GM12872 (cell line): ENCODE results near the gene CFD.

Source experiments
- TF ChIP-seq, protein P1 (sequence below): IDR thresholded peaks from 3 replicates; pipeline ENCODE4 v1.5.1; 2011; ENCODE audit warnings: low read depth, mild to moderate bottlenecking, low read length, moderate library complexity; ENCODE audit not compliant: insufficient read depth

CFD gene

DNA sequence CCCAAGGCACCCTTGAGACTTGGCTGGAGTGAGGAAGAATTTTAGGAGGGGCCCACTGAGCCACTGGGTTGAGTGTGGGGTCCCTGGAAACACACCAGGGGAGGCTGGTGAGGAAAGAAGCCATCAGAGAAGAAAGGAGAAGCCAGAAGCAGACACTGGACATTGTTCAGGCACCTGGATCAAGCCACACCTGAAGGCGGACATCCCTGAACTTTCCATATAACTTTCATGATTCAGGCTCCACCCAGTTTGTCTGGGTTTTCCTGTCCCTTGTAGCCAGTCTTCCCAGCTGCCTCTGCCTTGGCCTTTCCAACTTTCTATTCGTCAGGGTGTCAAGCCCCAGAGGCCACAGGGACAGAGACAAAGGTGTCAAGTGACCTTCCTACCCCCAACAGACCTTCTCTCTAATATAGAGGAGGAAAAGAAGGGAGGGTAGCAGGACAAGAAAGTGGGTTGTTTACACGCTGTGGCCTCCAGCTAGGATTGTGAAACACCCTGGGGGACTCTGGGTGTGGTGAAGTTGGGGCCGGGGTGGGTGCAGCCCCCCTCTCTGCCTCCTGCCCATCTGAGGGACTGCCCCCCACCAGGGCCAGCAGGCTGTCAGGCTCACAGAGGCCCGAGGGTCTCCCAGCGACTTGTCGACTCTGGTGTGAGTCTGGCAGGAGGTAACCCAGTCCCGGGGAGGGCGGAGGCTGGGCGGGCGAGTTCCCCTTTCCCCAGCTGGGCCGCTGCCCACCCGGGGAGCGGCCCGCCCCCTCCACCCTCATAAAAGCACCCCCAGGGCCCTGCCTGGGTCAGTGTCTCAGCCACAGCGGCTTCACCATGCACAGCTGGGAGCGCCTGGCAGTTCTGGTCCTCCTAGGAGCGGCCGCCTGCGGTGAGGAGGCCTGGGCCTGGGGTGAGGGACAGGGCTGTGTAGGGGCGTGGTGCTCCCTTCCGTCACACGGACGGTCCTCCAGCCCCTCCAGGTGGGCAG, at the start of gene CFD:
TSS of gene CFD (plus strand) at position 797 of the 976 bp plus-strand sequence. CDS start at position 823, 26 bp downstream.
- TF ChIP-seq, protein P1, sequence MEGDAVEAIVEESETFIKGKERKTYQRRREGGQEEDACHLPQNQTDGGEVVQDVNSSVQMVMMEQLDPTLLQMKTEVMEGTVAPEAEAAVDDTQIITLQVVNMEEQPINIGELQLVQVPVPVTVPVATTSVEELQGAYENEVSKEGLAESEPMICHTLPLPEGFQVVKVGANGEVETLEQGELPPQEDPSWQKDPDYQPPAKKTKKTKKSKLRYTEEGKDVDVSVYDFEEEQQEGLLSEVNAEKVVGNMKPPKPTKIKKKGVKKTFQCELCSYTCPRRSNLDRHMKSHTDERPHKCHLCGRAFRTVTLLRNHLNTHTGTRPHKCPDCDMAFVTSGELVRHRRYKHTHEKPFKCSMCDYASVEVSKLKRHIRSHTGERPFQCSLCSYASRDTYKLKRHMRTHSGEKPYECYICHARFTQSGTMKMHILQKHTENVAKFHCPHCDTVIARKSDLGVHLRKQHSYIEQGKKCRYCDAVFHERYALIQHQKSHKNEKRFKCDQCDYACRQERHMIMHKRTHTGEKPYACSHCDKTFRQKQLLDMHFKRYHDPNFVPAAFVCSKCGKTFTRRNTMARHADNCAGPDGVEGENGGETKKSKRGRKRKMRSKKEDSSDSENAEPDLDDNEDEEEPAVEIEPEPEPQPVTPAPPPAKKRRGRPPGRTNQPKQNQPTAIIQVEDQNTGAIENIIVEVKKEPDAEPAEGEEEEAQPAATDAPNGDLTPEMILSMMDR, result no peak

DNA sequence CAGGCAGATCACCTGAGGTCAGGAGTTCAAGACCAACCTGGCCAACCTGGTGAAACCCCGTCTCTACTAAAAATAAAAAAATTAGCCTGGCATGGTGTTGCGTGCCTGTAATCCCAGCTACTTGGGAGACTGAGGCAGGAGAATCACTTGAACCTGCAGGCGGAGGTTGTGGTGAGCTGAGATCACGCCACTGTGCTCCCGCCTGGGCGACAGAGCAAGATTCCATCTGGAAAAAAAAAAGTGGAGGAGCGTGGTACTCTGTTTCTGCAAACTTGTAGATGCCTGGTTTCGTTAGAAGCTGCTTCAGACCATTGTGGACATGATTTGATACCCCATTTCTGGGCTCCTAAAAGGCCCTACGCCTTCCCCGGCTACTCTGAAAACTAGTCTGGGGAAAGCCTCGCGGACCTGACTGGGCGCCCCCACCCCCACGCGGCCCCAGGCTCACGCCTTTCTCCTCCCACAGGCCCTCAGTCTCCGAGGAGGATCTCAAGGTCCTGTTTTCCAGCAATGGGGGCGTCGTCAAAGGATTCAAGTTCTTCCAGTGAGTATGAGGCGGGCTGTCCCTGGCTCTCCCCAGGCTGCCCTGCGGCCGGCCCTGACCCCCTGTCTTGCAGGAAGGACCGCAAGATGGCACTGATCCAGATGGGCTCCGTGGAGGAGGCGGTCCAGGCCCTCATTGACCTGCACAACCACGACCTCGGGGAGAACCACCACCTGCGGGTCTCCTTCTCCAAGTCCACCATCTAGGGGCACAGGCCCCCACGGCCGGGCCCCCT, 49.2 kb upstream of the CFD start:
- TF ChIP-seq, protein P1, result no peak

DNA sequence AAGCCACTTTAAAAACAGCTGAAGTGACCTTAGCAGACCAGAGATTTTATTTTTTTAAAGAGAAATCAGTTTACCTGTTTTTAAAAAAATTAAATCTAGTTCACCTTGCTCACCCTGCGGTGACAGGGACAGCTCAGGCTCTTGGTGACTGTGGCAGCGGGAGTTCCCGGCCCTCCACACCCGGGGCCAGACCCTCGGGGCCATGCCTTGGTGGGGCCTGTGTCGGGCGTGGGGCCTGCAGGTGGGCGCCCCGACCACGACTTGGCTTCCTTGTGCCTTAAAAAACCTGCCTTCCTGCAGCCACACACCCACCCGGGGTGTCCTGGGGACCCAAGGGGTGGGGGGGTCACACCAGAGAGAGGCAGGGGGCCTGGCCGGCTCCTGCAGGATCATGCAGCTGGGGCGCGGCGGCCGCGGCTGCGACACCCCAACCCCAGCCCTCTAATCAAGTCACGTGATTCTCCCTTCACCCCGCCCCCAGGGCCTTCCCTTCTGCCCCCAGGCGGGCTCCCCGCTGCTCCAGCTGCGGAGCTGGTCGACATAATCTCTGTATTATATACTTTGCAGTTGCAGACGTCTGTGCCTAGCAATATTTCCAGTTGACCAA, 48.5 kb upstream of the CFD start:
- TF ChIP-seq, protein P1, result no peak

DNA sequence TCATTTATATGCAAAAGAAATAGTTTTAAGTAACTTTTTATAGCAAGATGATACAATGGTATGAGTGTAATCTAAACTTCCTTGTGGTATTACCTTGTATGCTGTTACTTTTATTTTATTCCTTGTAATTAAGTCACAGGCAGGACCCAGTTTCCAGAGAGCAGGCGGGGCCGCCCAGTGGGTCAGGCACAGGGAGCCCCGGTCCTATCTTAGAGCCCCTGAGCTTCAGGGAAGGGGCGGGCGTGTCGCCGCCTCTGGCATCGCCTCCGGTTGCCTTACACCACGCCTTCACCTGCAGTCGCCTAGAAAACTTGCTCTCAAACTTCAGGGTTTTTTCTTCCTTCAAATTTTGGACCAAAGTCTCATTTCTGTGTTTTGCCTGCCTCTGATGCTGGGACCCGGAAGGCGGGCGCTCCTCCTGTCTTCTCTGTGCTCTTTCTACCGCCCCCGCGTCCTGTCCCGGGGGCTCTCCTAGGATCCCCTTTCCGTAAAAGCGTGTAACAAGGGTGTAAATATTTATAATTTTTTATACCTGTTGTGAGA, 47.9 kb upstream of the CFD start:
- TF ChIP-seq, protein P1, result no peak

DNA sequence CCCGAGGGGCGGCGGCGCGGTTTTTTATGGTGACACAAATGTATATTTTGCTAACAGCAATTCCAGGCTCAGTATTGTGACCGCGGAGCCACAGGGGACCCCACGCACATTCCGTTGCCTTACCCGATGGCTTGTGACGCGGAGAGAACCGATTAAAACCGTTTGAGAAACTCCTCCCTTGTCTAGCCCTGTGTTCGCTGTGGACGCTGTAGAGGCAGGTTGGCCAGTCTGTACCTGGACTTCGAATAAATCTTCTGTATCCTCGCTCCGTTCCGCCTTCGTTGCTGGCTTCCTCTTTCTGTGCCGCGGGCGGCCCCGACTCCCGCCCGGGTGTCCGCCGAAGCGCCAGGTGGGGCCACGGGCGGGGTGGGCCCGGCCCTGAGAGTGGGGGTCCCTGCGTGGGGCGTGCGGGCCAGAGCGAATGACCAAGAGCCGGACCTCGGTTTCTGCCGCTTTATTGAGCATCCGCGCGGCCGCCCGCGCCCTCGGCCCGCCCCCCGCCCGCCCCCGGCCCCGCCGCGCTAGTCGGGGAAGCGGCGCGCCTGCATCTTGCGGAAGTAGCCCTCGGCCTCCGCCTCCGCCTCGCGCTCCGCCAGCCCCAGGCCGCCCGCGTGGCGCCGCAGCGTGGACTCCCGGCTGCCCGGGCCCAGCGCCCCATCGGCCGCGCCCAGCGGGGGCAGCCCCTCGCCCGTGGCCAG, 47.3 kb upstream of the CFD start:
- TF ChIP-seq, protein P1, result no peak

DNA sequence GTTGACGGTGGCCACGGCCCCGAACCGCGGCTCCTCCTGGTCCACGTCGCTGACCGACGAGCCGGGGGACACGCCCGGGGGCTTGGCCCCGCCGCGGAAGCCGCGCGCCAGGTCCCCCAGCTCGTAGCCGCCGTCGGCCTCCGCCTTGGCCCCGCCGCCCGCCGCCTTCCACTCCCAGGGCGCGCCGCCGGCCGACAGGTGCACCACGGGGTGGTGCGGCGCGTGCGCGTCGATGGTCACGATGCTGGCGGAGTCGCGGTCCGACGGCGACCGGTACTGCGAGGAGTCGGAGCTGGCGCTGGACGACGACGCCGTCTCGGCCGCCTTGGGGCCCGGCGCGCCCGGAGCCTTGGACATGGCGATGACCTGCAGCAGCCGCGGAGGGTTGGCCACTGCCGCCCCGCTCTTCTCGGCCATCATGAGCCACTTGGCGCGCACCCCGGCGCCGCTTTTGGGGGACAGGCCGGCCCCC, 46.7 kb upstream of the CFD start:
- TF ChIP-seq, protein P1, result no peak
